ENCODE data around the gene ESD. TPM values are rescaled to one million over a fixed set of nuclear protein-coding genes. Genes with fewer than 3 reads are reported as not detected.

Gene ESD
- total and polyA plus RNA-seq, 4 donors = 78.9 to 167 (median 99.1) TPM

DNA sequence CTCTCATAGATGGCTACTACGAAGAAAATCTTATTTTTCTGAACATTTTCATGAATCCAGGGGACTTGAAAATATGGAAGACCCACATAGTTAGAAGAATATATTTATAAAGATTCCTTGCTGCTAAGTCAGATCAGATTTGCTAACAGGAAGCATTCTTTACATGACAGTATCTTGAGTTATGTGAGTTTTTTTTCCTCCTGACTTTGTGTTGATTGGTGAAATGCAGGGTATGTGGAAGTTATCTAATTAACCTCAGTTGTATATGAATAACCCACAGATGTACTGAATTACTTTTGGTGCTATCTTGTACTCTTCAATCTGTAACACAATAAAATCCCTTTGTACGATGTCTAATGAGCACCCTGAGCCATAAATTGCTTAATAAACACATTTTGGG is 53.8 kb downstream of the ESD start:
- Histone ChIP-seq H3K27ac (ENCODE audit: low read depth in 1 of 2, low read length in 1 of 2) (no peak overlapping the region), H3K4me1 (ENCODE audit: control insufficient read depth in 5 of 5, insufficient read depth in 5 of 5, low read length in 5 of 5) (no peaks in the 10 kb centered on the region), H3K36me3 (ENCODE audit: control insufficient read depth in 4 of 4, insufficient read depth in 4 of 4, low read length in 4 of 4) (peaks cover 14 to 31% (median 24%) of the 10 kb centered on the region in 4 donors), H3K9ac (ENCODE audit: insufficient read depth in 1 of 2, low read length in 2 of 2) (no peak overlapping the region), H3K4me3 (no peak overlapping the region), H3K9me3 (ENCODE audit: control insufficient read depth in 4 of 4, insufficient read depth in 3 of 4, low read length in 3 of 4) (no peaks in the 10 kb centered on the region), H3K27me3 (ENCODE audit: control insufficient read depth in 3 of 3, insufficient read depth in 3 of 3, low read length in 2 of 3) (no peaks in the 10 kb centered on the region)
- no peak for DNase-seq
- 93 to 96% methylated on average over 2 of the region's 2 CpGs for WGBS, 2 donors
- no peak for ATAC-seq (ENCODE audit: insufficient read depth, low FRiP score)
- TF ChIP-seq, protein P1, sequence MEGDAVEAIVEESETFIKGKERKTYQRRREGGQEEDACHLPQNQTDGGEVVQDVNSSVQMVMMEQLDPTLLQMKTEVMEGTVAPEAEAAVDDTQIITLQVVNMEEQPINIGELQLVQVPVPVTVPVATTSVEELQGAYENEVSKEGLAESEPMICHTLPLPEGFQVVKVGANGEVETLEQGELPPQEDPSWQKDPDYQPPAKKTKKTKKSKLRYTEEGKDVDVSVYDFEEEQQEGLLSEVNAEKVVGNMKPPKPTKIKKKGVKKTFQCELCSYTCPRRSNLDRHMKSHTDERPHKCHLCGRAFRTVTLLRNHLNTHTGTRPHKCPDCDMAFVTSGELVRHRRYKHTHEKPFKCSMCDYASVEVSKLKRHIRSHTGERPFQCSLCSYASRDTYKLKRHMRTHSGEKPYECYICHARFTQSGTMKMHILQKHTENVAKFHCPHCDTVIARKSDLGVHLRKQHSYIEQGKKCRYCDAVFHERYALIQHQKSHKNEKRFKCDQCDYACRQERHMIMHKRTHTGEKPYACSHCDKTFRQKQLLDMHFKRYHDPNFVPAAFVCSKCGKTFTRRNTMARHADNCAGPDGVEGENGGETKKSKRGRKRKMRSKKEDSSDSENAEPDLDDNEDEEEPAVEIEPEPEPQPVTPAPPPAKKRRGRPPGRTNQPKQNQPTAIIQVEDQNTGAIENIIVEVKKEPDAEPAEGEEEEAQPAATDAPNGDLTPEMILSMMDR (IDR thresholded peaks at IDR 0.05; ENCODE audit: control extremely low read depth, extremely low read depth) = no peak

DNA sequence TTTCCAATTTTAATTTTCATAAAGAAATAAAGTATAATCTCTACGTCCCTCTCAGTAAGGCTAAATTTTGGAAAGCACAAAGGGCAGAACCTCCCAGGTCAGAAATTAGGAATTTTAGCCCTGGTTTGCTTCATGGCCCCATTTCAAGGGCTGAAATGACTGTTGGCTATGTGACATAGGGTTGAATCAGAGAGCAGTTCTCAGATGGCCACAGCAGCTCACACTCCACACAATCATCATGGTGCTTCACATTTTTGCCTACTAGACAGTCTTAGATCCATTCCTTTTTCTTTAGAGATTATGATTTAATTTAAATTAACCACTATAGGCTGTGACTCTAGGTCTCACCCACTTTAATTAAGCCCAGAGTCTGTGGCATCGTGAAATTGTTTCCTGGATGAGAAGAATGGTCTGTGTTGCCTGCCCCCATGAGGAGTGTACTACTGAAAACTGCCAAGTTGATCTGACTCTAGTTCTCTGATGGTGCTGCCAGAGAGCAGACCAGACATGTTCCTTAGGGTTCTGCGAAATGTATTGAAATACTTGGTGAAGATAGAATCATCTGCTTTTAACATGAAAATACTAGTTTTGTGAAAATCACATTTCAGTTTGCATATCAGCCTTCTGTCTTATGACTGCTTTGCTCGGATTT is 57.4 kb downstream of the ESD start:
- no peaks in the 10 kb centered on the region for H3K27me3 ChIP-seq (ENCODE audit: control insufficient read depth in 3 of 3, insufficient read depth in 3 of 3, low read length in 2 of 3)
- H3K36me3 ChIP-seq (ENCODE audit: control insufficient read depth in 4 of 4, insufficient read depth in 4 of 4, low read length in 4 of 4) = peaks cover 0 to 27% (median 15%) of the 10 kb centered on the region in 4 donors
- ATAC-seq (ENCODE audit: insufficient read depth, low FRiP score) = no peak
- TF ChIP-seq, protein P1 (IDR thresholded peaks at IDR 0.05; ENCODE audit: control extremely low read depth, extremely low read depth) = no peak
- H3K4me3 ChIP-seq = no peak overlapping the region
- H3K27ac ChIP-seq (ENCODE audit: low read depth in 1 of 2, low read length in 1 of 2) = no peak overlapping the region
- H3K9me3 ChIP-seq (ENCODE audit: control insufficient read depth in 4 of 4, insufficient read depth in 3 of 4, low read length in 3 of 4) = no peaks in the 10 kb centered on the region
- H3K4me1 ChIP-seq (ENCODE audit: control insufficient read depth in 5 of 5, insufficient read depth in 5 of 5, low read length in 5 of 5) = no peaks in the 10 kb centered on the region
- no peak overlapping the region for H3K9ac ChIP-seq (ENCODE audit: insufficient read depth in 1 of 2, low read length in 2 of 2)
- 94 to 96% methylated on average over 4 of the region's 4 CpGs for WGBS, 2 donors
- DNase-seq = no peak

GRCh38 chr13:46738766-46739165 is 58.2 kb downstream of the ESD start:
- H3K9me3 ChIP-seq (ENCODE audit: control insufficient read depth in 4 of 4, insufficient read depth in 3 of 4, low read length in 3 of 4) = no peaks in the 10 kb centered on the region
- DNase-seq (no peak), ATAC-seq (ENCODE audit: insufficient read depth, low FRiP score) (no peak)
- TF ChIP-seq, protein P1 (IDR thresholded peaks at IDR 0.05; ENCODE audit: control extremely low read depth, extremely low read depth) = no peak
- H3K9ac ChIP-seq (ENCODE audit: insufficient read depth in 1 of 2, low read length in 2 of 2) = no peak overlapping the region
- 93 to 96% methylated on average over 1 of the region's 1 CpG for WGBS, 2 donors
- H3K27me3 ChIP-seq (ENCODE audit: control insufficient read depth in 3 of 3, insufficient read depth in 3 of 3, low read length in 2 of 3) = no peaks in the 10 kb centered on the region
- H3K36me3 ChIP-seq (ENCODE audit: control insufficient read depth in 4 of 4, insufficient read depth in 4 of 4, low read length in 4 of 4) = peaks cover 0 to 27% (median 16%) of the 10 kb centered on the region in 4 donors
- no peaks in the 10 kb centered on the region for H3K4me1 ChIP-seq (ENCODE audit: control insufficient read depth in 5 of 5, insufficient read depth in 5 of 5, low read length in 5 of 5)
- no peak overlapping the region for H3K4me3 ChIP-seq
- no peak overlapping the region for H3K27ac ChIP-seq (ENCODE audit: low read depth in 1 of 2, low read length in 1 of 2)

DNA sequence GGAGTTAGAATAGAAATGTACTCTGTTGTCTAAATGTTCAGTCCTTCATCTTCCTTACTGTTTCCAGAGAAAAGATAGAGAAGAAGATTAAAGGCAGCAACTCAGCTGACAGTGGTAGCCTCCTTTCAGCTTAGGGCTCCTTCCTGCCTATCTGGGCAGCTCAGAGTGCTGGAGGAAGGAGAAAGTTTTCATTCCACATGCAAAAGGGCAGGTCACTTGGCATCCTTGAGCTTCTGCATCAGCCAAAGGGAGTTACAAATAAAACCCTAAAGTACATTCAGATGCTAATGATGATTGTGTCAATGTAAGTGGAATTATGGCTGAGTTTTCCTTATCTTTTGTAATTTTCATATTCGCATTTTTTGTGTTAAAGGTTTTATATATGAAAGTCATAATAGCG is 58.9 kb downstream of the ESD start:
- no peak for ATAC-seq (ENCODE audit: insufficient read depth, low FRiP score)
- 92 to 99% methylated on average over 2 of the region's 2 CpGs for WGBS, 2 donors
- H3K4me1 ChIP-seq (ENCODE audit: control insufficient read depth in 5 of 5, insufficient read depth in 5 of 5, low read length in 5 of 5) = no peaks in the 10 kb centered on the region
- H3K36me3 ChIP-seq (ENCODE audit: control insufficient read depth in 4 of 4, insufficient read depth in 4 of 4, low read length in 4 of 4) = peaks cover 0 to 32% (median 17%) of the 10 kb centered on the region in 4 donors
- H3K27ac ChIP-seq (ENCODE audit: low read depth in 1 of 2, low read length in 1 of 2) = no peak overlapping the region
- H3K9ac ChIP-seq (ENCODE audit: insufficient read depth in 1 of 2, low read length in 2 of 2) = no peak overlapping the region
- no peaks in the 10 kb centered on the region for H3K27me3 ChIP-seq (ENCODE audit: control insufficient read depth in 3 of 3, insufficient read depth in 3 of 3, low read length in 2 of 3)
- H3K9me3 ChIP-seq (ENCODE audit: control insufficient read depth in 4 of 4, insufficient read depth in 3 of 4, low read length in 3 of 4) = no peaks in the 10 kb centered on the region
- no peak overlapping the region for H3K4me3 ChIP-seq
- TF ChIP-seq, protein P1 (IDR thresholded peaks at IDR 0.05; ENCODE audit: control extremely low read depth, extremely low read depth) = no peak
- DNase-seq = no peak

Data from lung (tissue), 12 donors.